ENCODE results near the gene BROX. TPM values are rescaled to one million over a fixed set of nuclear protein-coding genes. Genes with fewer than 3 reads are reported as not detected.

Gene BROX
- total RNA-seq, 6 experiments from 2014 or later: 61.0 to 71.0 (median 67.6) TPM

- no peak for TF ChIP-seq CTCF (IDR thresholded peaks at IDR 0.05)
- Mint-ChIP-seq H3K27me3 (ENCODE audit: insufficient read depth) (peaks cover 7% of the 10 kb centered on the region), H3K4me3 (peak overlapping the region; percentile 94), H3K9me3 (no peaks in the 10 kb centered on the region), H3K36me3 (ENCODE audit: low read depth) (peaks cover 16% of the 10 kb centered on the region; the same call in 1 of the 2 replicates), H3K27ac (peak overlapping the region; percentile 98), H3K4me1 (ENCODE audit: low read depth) (peaks cover 42% of the 10 kb centered on the region)
- peak; percentile 90 for DNase-seq
Observed at GRCh38 chr1:222713091-222713961, 962 bp downstream of the BROX start.

- no peaks in the 10 kb centered on the region for H3K9me3 Mint-ChIP-seq
- no peak for TF ChIP-seq CTCF (IDR thresholded peaks at IDR 0.05)
- DNase-seq: no peak
Observed at GRCh38 chr1:222716393-222716792, 4.0 kb downstream of the BROX start.

GRCh38 chr1:222728746-222729145 lies 16.4 kb downstream of the BROX start:
- Mint-ChIP-seq H3K27me3 (ENCODE audit: insufficient read depth) (no peaks in the 10 kb centered on the region), H3K36me3 (ENCODE audit: low read depth) (peaks cover 23% of the 10 kb centered on the region), H3K4me1 (ENCODE audit: low read depth) (no peaks in the 10 kb centered on the region), H3K27ac (no peak overlapping the region), H3K9me3 (no peaks in the 10 kb centered on the region), H3K4me3 (no peak overlapping the region)
- no peak for DNase-seq
- TF ChIP-seq CTCF (IDR thresholded peaks at IDR 0.05): no peak

More at GRCh38 chr1:222716393-222716792, 4.0 kb downstream of the BROX start:
- H3K27ac Mint-ChIP-seq: no peak overlapping the region
- peaks cover 7% of the 10 kb centered on the region for H3K27me3 Mint-ChIP-seq (ENCODE audit: insufficient read depth)
- H3K4me1 Mint-ChIP-seq (ENCODE audit: low read depth): peaks cover 15% of the 10 kb centered on the region; the same call in 1 of the 2 replicates
- H3K36me3 Mint-ChIP-seq (ENCODE audit: low read depth): peaks cover 18% of the 10 kb centered on the region
- no peak overlapping the region for H3K4me3 Mint-ChIP-seq

- Mint-ChIP-seq H3K9me3 (no peaks in the 10 kb centered on the region), H3K4me1 (ENCODE audit: low read depth) (no peaks in the 10 kb centered on the region), H3K36me3 (ENCODE audit: low read depth) (peaks cover 18% of the 10 kb centered on the region; the same call in 1 of the 2 replicates), H3K27ac (no peak overlapping the region), H3K27me3 (ENCODE audit: insufficient read depth) (no peaks in the 10 kb centered on the region), H3K4me3 (no peak overlapping the region)
- DNase-seq: no peak
- TF ChIP-seq CTCF (IDR thresholded peaks at IDR 0.05): no peak
Observed at GRCh38 chr1:222730866-222731265, 18.5 kb downstream of the BROX start.

GRCh38 chr1:222732216-222733159 lies 20.1 kb downstream of the BROX start:
- Mint-ChIP-seq H3K36me3 (ENCODE audit: low read depth) (peaks cover 18% of the 10 kb centered on the region; the same call in 1 of the 2 replicates), H3K4me3 (no peak overlapping the region), H3K27me3 (ENCODE audit: insufficient read depth) (no peaks in the 10 kb centered on the region), H3K9me3 (no peaks in the 10 kb centered on the region), H3K27ac (no peak overlapping the region), H3K4me1 (ENCODE audit: low read depth) (no peaks in the 10 kb centered on the region)
- no peak for DNase-seq
- TF ChIP-seq CTCF (IDR thresholded peaks at IDR 0.05): no peak
